Right lobe of liver (tissue), 4 donors: Measurements from ENCODE around the gene ERGIC1.

ENCODE experiments used
- POLR2A ChIP-seq: fragments of 450-650 bp; IDR thresholded peaks from one replicate; pipeline ENCODE4 v1.6.1; 2017; ENCODE audit warnings: antibody characterized with exemption, mild to moderate bottlenecking
- TF ChIP-seq, protein P1 (sequence below), 4 donors: fragments of 200-600 bp in 3 of 4; fragments of 450-650 bp in 1 of 4; IDR thresholded peaks; one replicate each; pipeline versions ENCODE4 v1.5.1 to v1.8.0; 2016 to 2022; ENCODE audit warnings: antibody characterized with exemption in 4 of 4, mild to moderate bottlenecking in 2 of 4
- donor health status: DM: no; HTN: no; CAD: no.
- donor health status: DM: no; HTN: no; CAD: no.
- donor health status: DM: no; HTN: yes; CAD: no.

GRCh38 chr5:172801179-172801671 is 32.8 kb upstream of the ERGIC1 start:
- TF ChIP-seq, protein P1, sequence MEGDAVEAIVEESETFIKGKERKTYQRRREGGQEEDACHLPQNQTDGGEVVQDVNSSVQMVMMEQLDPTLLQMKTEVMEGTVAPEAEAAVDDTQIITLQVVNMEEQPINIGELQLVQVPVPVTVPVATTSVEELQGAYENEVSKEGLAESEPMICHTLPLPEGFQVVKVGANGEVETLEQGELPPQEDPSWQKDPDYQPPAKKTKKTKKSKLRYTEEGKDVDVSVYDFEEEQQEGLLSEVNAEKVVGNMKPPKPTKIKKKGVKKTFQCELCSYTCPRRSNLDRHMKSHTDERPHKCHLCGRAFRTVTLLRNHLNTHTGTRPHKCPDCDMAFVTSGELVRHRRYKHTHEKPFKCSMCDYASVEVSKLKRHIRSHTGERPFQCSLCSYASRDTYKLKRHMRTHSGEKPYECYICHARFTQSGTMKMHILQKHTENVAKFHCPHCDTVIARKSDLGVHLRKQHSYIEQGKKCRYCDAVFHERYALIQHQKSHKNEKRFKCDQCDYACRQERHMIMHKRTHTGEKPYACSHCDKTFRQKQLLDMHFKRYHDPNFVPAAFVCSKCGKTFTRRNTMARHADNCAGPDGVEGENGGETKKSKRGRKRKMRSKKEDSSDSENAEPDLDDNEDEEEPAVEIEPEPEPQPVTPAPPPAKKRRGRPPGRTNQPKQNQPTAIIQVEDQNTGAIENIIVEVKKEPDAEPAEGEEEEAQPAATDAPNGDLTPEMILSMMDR (IDR thresholded peaks at IDR 0.05): no peak
- no peak for TF ChIP-seq POLR2A
